Stimulated activated CD8-positive, alpha-beta memory T cell treated with anti-CD3 and anti-CD28 coated beads, Interleukin-15, amount 100 ng/mL, for 24 hours (primary cell): ENCODE data around the gene CRIP3.
"Not testable (repeated sequence)": the region's sequence is repeated elsewhere in the genome, so short reads cannot be mapped to it uniquely, and the experiment has no call there.

Experiments used
- DNase-seq: peaks from one replicate; pipeline ENCODE4 v3.0.0-alpha.2; 2020; ENCODE audit warnings: low read depth

The CRIP3 gene

GRCh38 chr6:43306086-43306485 lies 2.5 kb downstream of the CRIP3 start:
- DNase-seq, result no peak

DNA sequence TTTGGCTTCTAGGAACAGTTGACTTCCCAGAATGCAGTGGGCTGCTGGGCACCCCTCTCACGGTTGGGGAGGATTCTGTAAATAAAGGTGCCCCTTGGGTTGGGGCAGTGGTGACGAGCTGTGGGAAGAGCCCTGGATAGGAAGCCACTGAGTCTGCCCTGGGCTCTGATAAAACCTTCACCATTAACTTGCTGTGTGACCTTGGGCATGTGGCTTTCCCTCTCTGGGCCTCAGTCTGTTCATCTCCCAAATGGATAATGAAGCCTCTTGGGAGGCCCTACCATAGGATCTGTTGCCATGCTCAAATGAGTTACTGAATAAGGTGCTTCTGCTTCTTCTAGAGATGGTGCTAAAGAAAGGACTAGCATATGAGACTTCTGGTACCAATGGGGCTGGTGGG lies 3.7 kb downstream of the CRIP3 start:
- no peak for DNase-seq

- DNase-seq, result no peak
These were observed 4.3 kb downstream of the CRIP3 start for GRCh38 chr6:43304361-43304760.

- no peak for DNase-seq
These were observed 4.8 kb downstream of the CRIP3 start for GRCh38 chr6:43303751-43304331.

GRCh38 chr6:43303006-43303405 lies 5.6 kb downstream of the CRIP3 start:
- DNase-seq, result not testable (repeated sequence)

GRCh38 chr6:43302126-43302525 lies 6.5 kb downstream of the CRIP3 start:
- no peak for DNase-seq

DNA sequence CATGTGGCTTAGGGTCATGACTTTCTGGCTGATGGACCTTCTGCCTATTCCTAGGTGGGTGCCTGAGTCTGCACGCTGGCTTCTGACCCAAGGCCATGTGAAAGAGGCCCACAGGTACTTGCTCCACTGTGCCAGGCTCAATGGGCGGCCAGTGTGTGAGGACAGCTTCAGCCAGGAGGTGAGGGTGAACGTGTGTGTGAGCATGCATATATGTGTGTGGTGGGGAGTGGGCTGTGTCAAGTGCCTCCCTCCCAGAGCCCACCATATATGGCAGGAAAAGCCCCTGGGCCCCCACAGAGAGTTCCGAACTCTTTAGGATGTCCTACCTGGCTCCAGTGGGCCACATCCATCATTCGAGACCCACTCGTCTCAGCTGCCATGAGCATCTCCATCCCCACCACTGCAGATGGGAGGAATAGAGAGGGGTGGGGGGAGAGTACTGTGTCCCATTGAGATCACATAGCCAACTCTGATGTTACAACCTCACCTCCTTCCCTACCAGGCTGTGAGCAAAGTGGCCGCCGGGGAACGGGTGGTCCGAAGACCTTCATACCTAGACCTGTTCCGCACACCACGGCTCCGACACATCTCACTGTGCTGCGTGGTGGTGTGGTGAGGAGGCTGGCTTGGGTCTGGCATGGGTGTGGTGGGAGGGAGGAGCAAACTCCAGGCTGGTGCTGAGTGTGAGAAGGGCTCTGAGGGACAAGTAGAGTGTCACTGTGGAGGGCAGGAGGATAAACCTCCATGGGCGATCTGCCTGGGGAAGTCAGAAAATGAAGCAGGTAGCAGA lies 7.3 kb downstream of the CRIP3 start:
- DNase-seq, result no peak

GRCh38 chr6:43299338-43300293 lies 9.0 kb downstream of the CRIP3 start:
- DNase-seq, result no peak

- DNase-seq, result no peak
These were observed 9.9 kb downstream of the CRIP3 start for GRCh38 chr6:43298565-43299337.

DNA sequence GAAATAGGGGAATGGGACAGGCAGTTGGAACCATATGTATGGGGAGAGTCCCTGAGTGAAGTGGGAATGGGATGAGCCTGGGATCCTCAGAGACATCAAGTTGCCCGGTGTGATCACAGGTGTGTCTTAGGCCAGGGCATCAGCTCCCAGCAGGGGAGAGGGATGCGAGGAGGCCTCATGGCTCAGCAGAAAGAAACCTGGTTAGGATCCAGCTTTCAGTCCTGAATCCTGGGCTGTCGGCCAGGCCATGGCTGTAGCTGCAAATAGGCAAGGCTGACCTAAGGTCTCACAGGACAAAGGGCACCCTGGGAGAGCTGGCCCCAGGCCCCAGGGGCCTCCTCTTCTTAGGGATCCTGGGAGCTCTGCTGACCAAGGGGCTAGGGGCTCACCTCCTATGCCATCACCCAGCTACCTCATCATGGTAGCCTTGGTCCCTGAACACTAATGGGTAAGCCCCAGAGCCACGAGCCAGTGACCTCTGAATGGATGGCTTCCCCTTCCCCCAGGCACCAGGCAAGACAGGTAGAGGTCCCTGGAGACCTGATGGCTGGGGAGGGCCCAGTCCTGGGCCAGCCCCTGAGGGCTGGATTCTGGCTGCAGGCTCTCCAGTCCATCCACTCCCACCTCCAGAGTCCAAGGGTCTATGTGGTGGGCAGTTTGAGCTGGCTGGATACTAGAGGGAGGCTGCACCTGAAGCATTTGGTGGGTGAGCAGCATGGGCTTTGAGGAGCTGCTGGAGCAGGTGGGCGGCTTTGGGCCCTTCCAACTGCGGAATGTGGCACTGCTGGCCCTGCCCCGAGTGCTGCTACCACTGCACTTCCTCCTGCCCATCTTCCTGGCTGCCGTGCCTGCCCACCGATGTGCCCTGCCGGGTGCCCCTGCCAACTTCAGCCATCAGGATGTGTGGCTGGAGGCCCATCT lies 10.7 kb downstream of the CRIP3 start, which contains the start of gene SLC22A7:
TSS of gene SLC22A7 (plus strand) at position 617 of the 921 bp plus-strand sequence. CDS start at position 716, 99 bp downstream.
- DNase-seq, result no peak

- DNase-seq, result no peak
These were observed 11.7 kb downstream of the CRIP3 start for GRCh38 chr6:43296780-43297497.

- no peak for DNase-seq
These were observed 13.2 kb downstream of the CRIP3 start for GRCh38 chr6:43295456-43295855.

DNA sequence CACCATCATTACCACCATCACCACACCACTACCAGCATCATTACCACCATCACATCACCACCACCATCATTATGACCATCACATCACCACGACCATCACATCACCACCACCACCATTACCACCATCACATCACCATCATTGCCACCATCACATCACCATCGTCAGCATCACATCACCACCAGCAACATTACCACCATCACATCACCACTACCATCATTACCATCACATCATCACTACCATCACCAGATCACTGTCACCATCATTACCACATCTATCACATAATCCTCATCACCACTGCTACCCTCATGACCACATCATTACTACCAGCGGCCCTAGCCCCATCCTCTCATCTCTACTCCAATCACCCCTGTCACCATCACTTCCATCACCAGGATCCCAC lies 14.1 kb downstream of the CRIP3 start:
- no peak for DNase-seq

GRCh38 chr6:43293698-43294097 lies 14.9 kb downstream of the CRIP3 start:
- DNase-seq, result no peak

DNA sequence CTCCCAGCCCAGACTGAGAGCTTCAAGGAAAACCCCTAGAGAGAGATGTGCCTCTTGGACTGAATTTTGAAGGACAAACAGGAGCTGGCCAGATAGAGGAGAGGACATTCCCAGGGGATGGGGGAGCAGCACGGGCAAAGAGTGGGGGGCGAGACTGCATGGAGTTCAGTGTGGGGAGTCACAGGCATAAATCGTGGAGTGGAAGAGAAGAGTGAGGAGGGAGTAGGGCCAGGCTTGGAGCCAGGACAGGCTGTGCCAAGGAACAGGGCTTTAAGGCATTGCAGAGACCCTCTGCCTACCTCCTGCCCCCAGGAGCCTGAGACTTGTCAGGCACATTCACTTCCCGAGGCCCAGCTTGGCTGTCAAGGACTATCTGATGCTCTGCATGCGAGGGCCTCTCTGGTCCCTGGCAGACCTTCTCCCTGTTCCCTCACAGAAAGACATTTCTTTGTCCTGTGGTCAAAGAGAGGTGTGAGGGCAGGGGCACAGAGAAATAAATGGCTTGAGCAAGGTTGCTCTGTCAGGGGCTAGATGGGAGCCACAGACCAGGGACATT lies 15.8 kb downstream of the CRIP3 start:
- DNase-seq, result no peak

- no peak for DNase-seq
These were observed 16.3 kb downstream of the CRIP3 start for GRCh38 chr6:43292341-43292740.

DNA sequence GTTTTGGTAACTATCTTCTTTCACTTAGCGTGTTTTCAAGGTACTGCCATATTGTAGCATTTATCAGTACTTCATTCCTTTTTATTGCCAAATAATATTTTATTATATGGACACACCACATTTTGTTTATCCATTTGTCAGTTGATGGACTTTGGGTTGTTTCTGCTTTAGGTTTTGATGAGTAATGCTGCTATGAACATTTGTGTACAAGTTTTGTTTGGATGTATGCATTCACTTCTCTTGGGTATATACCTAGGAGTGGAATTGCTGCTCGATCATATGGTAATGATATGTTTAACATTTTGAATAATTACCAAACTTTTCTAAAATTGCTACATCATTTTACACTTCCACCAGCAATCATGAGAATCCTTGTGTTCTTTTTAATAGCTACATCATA lies 16.9 kb downstream of the CRIP3 start:
- DNase-seq, result no peak

DNA sequence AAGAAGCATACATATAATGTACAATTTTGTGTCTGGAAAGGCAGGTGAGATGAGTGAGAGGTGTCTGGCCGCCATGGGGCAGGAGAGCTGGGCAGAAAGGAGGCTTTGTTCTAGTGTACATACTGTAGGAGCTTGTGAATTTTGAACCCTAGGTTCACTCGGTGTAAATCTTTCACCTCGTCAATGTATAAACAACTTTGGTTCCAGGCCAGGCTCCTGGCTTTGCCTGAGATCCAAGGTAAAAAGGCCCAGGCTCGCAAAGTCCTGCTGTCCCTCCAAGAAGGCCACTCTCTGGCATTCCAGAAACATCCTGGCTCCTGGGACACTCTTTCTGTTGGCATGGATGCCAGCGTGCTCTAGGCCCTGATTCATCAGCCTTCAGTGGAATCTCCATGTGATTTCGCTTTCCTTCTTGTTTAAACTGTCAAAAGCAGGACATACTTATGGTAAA lies 17.7 kb downstream of the CRIP3 start:
- DNase-seq, result no peak

DNA sequence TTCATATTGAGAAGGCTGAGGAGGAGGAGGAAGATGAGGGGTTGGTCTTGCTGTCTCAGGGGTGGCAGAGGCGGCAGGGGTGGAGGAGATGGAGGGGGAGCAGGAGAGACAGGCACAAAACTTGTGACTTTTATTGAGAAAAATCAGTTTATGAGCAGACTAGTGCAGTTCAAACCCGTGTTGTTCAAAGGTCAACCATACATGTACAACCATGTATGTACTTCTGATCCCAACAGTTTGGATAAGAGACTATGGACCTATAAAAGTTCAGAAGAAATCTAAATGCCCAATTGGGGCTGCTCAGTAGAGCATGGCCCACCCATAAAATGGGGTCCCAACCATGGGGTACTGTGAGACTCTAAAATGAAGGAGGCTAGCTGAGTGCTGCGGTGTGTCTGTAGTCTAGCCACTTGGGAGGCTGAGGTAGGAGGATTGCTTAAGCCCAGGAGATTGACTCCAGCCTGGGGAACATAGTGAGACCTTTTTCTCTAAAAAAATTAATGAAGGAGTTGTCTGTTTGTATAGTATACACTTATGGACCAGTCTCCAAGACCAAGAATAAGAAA lies 18.2 kb downstream of the CRIP3 start:
- DNase-seq, result no peak
